ENCODE data around the gene LCN10.
"Not testable (repeated sequence)": the region's sequence is repeated elsewhere in the genome, so short reads cannot be mapped to it uniquely, and the experiment has no call there.

Gene LCN10

GRCh38 chr9:136773386-136774044 lies 30.8 kb upstream of the LCN10 start:
- no peak overlapping the region for H3K4me3 ChIP-seq (ENCODE audit: low read depth, low read length)
- TF ChIP-seq POLR2A (IDR thresholded peaks at IDR 0.05; ENCODE audit: extremely low read depth, insufficient read length) (no peak), MAX (IDR thresholded peaks at IDR 0.05; ENCODE audit: low read depth, low read length) (peak; percentile 60; the same call in 1 of the 2 replicates)
- DNase-seq (ENCODE audit: low read depth) = peak; percentile 70

DNA sequence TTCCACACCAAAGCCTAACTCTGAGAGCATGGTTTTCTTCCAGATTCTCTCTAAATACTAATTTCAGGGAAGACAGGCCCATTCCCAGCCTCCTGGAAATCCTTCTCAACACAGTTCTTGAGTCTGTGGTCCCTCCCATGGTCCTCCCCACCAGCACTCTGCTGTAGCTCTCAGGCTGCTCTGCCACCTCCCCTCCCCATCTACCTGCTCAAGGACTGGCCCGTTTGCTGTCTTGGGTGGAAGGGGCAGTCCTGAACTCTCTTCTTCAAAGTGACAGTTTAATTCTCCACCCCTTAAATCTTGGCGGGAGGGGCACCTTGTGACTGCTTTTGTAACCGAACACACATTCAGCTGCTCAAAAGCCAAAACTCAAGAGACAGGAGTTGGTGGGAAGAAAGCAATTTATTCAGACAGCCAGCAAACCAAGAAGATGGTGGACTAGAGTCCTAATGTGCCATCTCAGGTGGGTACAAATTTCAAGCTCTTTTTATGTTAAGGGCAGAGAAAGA lies 29.2 kb upstream of the LCN10 start:
- TF ChIP-seq MAX (IDR thresholded peaks at IDR 0.05; ENCODE audit: low read depth, low read length) (no peak), POLR2A (IDR thresholded peaks at IDR 0.05; ENCODE audit: extremely low read depth, insufficient read length) (no peak), MYC (IDR thresholded peaks at IDR 0.05; ENCODE audit: low read depth, low read length) (no peak)
- TF ChIP-seq, protein P1, sequence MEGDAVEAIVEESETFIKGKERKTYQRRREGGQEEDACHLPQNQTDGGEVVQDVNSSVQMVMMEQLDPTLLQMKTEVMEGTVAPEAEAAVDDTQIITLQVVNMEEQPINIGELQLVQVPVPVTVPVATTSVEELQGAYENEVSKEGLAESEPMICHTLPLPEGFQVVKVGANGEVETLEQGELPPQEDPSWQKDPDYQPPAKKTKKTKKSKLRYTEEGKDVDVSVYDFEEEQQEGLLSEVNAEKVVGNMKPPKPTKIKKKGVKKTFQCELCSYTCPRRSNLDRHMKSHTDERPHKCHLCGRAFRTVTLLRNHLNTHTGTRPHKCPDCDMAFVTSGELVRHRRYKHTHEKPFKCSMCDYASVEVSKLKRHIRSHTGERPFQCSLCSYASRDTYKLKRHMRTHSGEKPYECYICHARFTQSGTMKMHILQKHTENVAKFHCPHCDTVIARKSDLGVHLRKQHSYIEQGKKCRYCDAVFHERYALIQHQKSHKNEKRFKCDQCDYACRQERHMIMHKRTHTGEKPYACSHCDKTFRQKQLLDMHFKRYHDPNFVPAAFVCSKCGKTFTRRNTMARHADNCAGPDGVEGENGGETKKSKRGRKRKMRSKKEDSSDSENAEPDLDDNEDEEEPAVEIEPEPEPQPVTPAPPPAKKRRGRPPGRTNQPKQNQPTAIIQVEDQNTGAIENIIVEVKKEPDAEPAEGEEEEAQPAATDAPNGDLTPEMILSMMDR (IDR thresholded peaks at IDR 0.05; ENCODE audit: low read depth, low read length) = no peak
- DNase-seq (ENCODE audit: low read depth) = no peak
- no peak overlapping the region for H3K4me3 ChIP-seq (ENCODE audit: low read depth, low read length)

DNA sequence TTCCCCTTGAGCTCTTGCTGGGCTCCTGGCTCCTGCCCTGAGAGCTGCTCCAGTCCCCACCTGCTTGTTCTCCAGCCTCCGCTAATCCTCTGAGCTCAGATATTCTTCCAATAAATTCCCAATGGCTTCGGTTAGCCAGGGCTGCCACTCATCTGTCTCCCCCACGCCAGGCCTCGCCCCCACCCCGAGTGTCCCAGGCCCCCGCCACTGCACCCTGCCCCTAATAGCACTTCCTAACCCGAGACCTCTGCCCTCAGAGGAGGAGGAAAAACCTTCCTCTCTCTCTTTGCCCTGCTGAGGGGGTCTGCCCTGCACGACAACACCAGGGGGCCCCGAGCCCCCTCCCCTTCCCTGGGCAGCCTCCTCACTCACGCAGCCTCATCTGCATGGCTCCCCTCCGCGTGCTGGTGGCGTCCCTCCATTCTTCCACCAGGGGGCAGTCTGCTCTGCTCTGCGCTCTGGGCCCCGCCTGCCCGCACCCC lies 27.0 kb upstream of the LCN10 start:
- DNase-seq (ENCODE audit: low read depth) = peak; percentile 49
- no peak overlapping the region for H3K4me3 ChIP-seq (ENCODE audit: low read depth, low read length)
- TF ChIP-seq, protein P1 (IDR thresholded peaks at IDR 0.05; ENCODE audit: low read depth, low read length) = peak; percentile 63
- TF ChIP-seq POLR2A (IDR thresholded peaks at IDR 0.05; ENCODE audit: extremely low read depth, insufficient read length) = no peak

DNA sequence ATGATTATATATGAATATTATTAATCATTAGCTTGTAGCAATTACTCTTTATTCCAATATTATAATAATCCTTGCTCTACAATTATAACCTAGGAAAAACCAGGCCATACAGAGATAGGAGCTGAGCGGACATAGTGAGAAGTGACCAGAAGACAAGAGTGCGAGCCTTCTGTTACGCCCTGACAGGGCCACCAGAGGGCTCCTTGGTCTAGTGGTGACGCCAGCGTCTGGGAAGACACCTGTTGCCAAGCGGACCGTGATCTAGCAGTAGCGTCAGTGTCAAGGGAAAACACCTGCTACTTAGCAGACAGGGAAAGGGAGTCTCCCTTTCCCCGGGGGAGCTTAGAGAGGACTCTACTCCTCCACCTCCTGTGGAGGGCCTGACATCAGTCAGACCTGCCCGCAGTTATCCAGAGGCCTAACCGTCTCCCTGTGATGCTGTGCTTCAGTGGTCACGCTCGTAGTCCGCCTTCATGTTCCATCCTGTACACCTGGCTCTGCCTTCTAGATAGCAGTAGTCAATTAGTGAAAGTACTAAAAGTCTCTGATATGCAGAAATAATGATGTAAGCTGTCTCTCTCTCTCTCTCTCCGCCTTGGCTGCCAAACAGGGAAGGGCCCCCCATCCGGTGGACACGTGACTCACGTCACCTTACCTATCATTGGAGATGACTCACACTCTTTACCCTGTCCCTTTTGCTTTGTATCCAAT lies 23.8 kb upstream of the LCN10 start:
- H3K4me3 ChIP-seq (ENCODE audit: low read depth, low read length) = not testable (repeated sequence)
- TF ChIP-seq, protein P1 (IDR thresholded peaks at IDR 0.05; ENCODE audit: low read depth, low read length) = peak; percentile 11
- DNase-seq (ENCODE audit: low read depth) = peak; percentile 53

- not testable (repeated sequence) for H3K4me3 ChIP-seq (ENCODE audit: low read depth, low read length); DNase-seq (ENCODE audit: low read depth)
Observed at GRCh38 chr9:136765745-136766409, 23.1 kb upstream of the LCN10 start.

- TF ChIP-seq MYC (IDR thresholded peaks at IDR 0.05; ENCODE audit: low read depth, low read length) = no peak
- no peak for TF ChIP-seq MAX (IDR thresholded peaks at IDR 0.05; ENCODE audit: low read depth, low read length)
- H3K4me3 ChIP-seq (ENCODE audit: low read depth, low read length) = no peak overlapping the region
- DNase-seq (ENCODE audit: low read depth) = no peak
Observed at GRCh38 chr9:136765041-136765440, 22.3 kb upstream of the LCN10 start.

GRCh38 chr9:136764301-136764891 lies 21.7 kb upstream of the LCN10 start, which contains the start of gene LCN15:
Gene LCN15 (minus strand): TSS chr9:136764518. CDS start chr9:136764488, 30 bp downstream.
- no peak for DNase-seq (ENCODE audit: low read depth)
- no peak within 1 kb of the TSS for H3K4me3 ChIP-seq (ENCODE audit: low read depth, low read length)
- TF ChIP-seq MYC (IDR thresholded peaks at IDR 0.05; ENCODE audit: low read depth, low read length) (no peak), POLR2A (IDR thresholded peaks at IDR 0.05; ENCODE audit: extremely low read depth, insufficient read length) (no peak), MAX (IDR thresholded peaks at IDR 0.05; ENCODE audit: low read depth, low read length) (no peak)
- TF ChIP-seq, protein P1 (IDR thresholded peaks at IDR 0.05; ENCODE audit: low read depth, low read length) = no peak
